ENCODE results near the gene ZDHHC6.
"Not testable (repeated sequence)": the region's sequence is repeated elsewhere in the genome, so short reads cannot be mapped to it uniquely, and the experiment has no call there.

Gene ZDHHC6

DNA sequence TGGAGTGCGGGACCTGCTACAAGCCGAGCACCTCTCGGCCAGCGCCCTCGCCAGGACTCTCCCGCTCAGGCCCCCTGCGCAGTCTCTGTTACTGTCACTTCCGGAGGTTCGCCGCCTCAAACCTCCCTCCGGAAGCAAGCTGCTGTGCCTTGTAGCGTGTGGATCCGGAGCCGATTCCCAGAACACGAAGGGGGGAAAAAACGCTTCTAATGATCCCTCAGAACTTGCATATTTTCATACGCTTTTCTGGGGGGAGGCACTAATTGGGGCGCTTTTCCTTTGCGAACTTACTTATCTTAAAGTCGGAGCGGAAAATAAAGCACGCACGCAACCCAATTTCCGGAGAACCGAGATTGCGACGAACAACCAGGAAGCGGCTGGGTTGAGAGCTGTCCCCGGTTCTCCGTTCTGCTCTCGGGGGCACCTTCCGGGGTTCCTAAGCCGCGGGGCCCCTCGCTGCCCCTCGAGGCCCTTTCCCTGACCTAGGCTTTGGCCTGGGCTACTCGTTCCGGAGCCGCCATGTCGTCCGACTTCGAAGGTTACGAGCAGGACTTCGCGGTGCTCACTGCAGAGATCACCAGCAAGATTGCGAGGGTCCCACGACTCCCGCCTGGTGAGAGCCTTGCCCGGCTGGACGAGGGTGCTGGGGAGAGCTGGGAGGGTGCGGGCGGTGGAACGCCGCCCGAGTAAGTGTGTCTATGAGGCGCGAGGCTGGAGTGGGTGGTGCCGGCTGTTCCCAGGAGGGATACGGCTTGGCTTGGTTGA, at the start of gene ZDHHC6, which contains the start of gene VTI1A:
TSS of gene ZDHHC6 (minus strand) at position 60 of the 765 bp plus-strand sequence. CDS start 1,478 bp downstream, outside the sequence.
TSS of gene VTI1A (plus strand) at position 361 of the 765 bp plus-strand sequence. CDS start at position 520, 159 bp downstream.
- in situ Hi-C loops (cut with MboI; ENCODE audit: low sequenced_read_pairs) = no loop called here

DNA sequence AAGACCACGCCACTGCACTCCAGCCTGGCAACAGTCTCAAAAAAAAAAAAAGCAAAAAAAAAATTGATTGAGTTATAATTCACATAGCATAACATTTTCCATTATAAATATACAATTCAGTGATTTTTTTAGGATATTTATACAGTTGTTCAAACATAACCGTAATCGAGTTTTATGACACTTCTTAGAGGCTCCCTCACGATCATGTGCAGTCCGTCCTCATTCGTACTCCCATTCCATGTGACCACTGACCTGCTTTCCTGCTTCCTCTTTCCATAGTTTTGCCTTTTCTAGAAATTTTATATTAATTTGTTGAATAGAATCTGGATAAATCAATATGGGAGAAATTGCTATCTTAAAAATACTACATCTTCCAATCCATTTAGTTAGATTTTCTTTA, 46.0 kb upstream of the ZDHHC6 start:
- in situ Hi-C loops (cut with MboI; ENCODE audit: low sequenced_read_pairs) = no loop called here

DNA sequence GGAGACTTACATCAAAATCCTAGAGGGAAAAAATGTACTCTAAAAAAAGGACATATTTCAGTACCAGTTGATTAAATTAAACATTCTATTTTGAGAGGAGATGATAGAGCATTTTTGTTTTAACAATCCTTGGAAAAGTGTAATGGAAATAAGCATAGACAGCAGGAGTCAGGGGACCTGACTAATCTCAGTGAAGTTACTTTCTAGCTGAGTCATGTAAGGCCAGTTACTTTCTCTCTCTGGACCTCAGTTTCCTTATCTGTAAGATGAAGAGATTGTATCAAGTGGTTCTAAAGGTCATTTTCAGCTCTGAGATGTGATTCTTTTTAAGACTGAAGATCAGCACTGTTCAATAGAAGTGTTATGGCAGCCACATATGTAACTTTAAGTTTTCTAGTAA, 44.4 kb upstream of the ZDHHC6 start:
- in situ Hi-C loops (cut with MboI; ENCODE audit: low sequenced_read_pairs) = no loop called here

DNA sequence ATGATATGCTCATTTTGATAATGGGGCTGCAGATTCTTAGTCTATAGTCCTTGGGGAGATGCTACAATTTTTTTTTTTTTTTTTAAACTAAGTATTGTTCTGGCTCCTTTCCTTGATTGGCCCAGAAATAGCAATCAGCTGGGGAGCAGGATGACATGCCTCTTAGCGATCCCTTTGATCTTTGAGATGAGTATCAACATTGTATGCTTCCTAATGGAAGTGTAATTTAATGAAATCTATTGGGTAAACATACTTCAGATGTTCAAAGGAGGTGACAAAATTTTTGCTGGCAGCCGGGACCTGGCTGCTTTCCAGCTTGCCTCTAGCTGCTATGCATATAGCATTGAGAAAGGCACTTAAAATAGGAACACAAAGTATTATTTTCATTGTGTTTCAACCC, 43.8 kb upstream of the ZDHHC6 start:
- in situ Hi-C loops (cut with MboI; ENCODE audit: low sequenced_read_pairs) = no loop called here

DNA sequence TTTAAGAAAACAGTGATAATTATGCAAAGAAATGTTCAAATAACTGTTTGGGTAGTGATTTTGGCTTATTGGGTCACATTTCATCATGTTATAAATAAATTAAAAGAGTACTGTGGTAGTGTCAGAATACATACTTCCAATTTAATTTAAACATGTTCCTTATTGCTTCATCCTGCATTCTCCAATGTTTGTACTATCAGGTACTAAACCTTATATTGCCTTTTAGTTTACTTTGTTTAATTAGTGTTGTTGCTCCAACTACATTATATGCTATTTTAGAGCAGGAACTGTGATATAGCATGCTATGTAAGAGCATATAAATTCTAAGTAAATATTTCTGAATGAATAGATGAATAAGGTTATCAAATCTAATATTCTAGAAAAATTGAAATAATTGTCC, 41.2 kb upstream of the ZDHHC6 start:
- in situ Hi-C loops (cut with MboI; ENCODE audit: low sequenced_read_pairs) = no loop called here

GRCh38 chr10:112484399-112484798, 37.7 kb upstream of the ZDHHC6 start:
- in situ Hi-C loops (cut with MboI; ENCODE audit: low sequenced_read_pairs) = no loop called here

DNA sequence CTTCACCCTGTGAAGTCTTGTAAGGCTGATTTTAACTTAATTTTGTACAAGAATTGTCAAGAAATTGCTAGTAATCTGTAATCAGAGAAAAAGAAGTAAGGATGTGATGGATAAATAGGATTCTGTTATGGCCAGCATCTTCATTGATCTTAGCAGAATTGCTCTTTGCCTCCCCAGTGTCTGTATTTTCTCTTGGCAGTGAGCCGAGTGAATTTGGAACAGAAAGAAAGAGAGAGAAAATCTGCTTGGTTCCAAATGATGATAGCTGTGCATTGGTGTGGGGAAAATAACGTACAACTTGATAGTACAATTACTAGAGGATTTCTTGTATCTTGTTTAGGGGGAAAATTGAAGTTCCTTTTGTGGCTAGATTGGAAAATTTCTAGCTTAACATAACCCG, 34.9 kb upstream of the ZDHHC6 start:
- in situ Hi-C loops (cut with MboI; ENCODE audit: low sequenced_read_pairs) = no loop called here

DNA sequence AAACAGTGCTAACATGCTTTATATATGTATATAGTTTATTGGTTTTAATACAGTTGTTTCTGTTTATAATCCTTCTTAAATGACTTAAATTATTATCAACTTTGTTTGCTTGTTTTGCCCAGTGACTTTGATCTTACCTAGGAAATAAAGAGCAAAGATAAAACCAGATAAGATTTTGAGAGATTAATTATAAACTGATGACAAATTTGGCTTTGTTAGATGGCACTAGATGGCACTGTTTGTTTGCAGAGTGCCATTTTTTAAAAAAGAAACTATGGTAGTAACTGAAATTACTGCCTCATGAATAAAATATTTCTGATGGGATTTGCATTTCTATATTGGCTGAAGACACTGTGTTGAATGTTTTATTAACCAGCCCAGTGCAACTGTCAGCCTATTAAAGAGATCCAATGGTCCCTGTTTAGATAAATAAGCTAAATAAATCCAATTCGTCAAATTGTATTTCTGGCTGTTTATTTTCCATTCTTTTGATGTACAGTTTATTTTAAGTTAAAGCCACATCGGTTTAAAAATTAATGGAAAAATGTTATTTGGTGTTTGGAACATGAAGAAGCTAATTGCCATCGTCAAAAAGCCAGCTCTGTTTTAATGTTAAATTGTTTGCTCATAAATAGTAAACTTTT, 29.0 kb upstream of the ZDHHC6 start:
- in situ Hi-C loops (cut with MboI; ENCODE audit: low sequenced_read_pairs) = no loop called here

DNA sequence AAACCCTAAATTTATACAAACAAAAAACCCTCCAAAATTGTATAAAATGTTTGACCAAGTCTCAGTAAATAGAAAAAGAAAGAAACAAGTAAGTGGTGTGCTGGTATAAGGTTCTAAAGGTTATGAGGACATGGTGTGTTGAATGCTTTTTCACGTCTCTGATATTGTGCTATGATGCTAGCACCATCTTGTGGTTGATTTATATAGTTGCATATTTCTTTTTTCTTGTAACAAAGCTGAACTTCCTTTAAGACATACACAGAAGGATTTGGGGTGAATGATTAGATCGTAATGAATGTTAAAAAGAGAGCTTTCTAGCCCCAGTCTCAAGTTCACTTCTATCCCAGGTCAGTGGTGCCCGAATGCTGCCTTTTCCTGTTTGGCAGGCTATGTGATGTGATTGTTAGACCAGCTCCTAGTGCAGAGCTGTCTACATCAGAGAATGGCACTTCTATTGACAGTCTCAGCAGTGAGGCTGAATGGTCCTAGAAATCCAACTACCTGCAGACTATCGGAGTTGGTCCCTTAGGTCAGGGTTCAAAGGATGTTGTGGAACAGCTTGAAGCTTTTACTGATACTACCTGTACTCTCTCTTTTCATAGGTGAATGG, 25.3 kb upstream of the ZDHHC6 start:
- in situ Hi-C loops (cut with MboI; ENCODE audit: low sequenced_read_pairs) = no loop called here

GRCh38 chr10:112467541-112468075, 20.9 kb upstream of the ZDHHC6 start:
- in situ Hi-C loops (cut with MboI; ENCODE audit: low sequenced_read_pairs) = no loop called here

- in situ Hi-C loops (cut with MboI; ENCODE audit: low sequenced_read_pairs) = no loop called here
Measured at GRCh38 chr10:112466802-112467201, 20.1 kb upstream of the ZDHHC6 start.

DNA sequence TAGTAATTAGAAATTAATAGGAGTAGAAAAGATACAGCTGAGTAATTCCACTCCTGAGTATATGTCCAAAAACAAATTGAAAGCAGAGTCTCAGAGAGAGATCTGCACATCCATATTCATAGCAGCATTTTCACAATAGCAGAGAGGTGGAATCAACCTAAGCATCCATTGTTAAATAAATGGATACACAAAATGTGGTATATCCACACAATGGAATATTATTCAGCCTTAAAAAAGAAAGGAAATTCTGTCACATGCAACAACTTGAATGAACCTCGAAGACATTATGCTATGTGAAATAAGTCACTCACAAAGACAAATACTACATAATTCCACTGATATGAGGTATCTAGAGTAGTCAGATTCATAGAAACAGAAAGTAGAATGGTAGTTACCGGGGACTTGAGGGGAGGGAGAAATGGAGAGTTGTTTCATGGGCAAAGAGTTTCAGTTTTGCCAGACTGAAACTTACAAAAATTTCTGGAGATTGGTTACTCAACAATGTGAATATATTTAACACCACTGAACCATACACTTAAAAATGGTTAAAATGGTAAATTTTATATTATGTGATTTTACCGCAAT, 18.7 kb upstream of the ZDHHC6 start:
- in situ Hi-C loops (cut with MboI; ENCODE audit: low sequenced_read_pairs) = no loop called here

DNA sequence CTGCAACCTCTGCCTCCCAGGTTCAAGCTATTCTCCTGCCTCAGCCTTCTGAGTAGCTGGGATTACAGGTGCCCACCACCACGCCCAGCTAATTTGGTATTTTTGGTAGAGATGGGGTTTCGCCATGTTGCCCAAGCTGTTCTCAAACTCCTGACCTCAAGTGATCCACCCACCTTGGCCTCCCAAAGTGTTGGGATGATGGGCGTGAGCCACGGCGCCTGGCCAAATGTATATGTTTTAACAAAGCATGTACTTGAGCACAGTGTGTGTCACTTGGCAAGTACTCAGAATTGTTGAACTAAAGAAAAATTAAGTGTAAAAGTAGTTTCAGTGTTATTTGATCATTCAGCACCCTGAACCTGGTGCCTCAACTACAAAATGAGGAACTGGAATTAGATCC, 17.4 kb upstream of the ZDHHC6 start:
- in situ Hi-C loops (cut with MboI; ENCODE audit: low sequenced_read_pairs) = not testable (repeated sequence)

GRCh38 chr10:112461029-112461887, 14.5 kb upstream of the ZDHHC6 start:
- in situ Hi-C loops (cut with MboI; ENCODE audit: low sequenced_read_pairs) = no loop called here

DNA sequence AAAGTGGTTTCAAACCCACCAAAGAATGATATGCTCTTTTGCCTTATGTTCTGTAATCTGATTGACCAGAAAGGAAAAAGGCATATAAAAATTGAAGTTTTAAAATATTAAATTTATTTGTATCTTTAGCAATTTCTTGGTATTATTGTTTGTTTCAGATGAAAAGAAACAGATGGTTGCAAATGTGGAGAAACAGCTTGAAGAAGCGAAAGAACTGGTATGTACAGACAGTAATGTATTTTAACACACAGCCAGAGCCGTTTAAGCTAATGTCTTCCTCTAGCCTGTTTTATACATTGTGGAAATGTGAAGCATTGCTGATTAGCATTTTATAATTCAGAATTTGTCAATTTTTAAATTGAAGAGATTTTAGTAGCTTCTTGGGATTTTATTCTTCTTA, 13.7 kb upstream of the ZDHHC6 start:
- in situ Hi-C loops (cut with MboI; ENCODE audit: low sequenced_read_pairs) = no loop called here

- in situ Hi-C loops (cut with MboI; ENCODE audit: low sequenced_read_pairs) = no loop called here
Measured at GRCh38 chr10:112456533-112456932, 9.8 kb upstream of the ZDHHC6 start.

- in situ Hi-C loops (cut with MboI; ENCODE audit: low sequenced_read_pairs) = no loop called here
Measured at GRCh38 chr10:112454910-112455779, 8.4 kb upstream of the ZDHHC6 start.

DNA sequence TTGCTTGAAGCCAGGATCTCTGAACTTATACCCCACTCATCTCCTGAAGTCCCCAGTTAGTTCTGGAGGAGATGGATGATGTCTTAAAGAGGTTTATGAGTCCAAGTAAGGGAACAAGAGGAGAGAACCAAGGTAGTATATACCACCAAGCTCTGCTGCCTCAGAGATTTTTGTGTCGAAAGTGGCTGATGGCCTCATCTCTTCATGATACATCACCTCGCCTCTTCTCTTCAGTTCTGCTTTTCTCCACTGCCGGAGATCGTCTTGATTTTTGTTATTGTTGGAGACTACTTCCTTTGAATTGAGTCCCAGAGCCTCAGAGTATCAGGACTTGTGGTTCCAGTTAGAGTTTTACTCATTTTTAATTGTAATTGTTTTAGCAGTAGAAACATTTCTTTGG, 2.2 kb upstream of the ZDHHC6 start:
- in situ Hi-C loops (cut with MboI; ENCODE audit: low sequenced_read_pairs) = no loop called here

GRCh38 chr10:112447620-112447928, 860 bp upstream of the ZDHHC6 start:
- in situ Hi-C loops (cut with MboI; ENCODE audit: low sequenced_read_pairs) = no loop called here
